ENCODE data around the gene KCNH5.

KCNH5 gene

GRCh38 chr14:62939970-62940369 is 105.3 kb downstream of the KCNH5 start:
- TF ChIP-seq, protein P1, sequence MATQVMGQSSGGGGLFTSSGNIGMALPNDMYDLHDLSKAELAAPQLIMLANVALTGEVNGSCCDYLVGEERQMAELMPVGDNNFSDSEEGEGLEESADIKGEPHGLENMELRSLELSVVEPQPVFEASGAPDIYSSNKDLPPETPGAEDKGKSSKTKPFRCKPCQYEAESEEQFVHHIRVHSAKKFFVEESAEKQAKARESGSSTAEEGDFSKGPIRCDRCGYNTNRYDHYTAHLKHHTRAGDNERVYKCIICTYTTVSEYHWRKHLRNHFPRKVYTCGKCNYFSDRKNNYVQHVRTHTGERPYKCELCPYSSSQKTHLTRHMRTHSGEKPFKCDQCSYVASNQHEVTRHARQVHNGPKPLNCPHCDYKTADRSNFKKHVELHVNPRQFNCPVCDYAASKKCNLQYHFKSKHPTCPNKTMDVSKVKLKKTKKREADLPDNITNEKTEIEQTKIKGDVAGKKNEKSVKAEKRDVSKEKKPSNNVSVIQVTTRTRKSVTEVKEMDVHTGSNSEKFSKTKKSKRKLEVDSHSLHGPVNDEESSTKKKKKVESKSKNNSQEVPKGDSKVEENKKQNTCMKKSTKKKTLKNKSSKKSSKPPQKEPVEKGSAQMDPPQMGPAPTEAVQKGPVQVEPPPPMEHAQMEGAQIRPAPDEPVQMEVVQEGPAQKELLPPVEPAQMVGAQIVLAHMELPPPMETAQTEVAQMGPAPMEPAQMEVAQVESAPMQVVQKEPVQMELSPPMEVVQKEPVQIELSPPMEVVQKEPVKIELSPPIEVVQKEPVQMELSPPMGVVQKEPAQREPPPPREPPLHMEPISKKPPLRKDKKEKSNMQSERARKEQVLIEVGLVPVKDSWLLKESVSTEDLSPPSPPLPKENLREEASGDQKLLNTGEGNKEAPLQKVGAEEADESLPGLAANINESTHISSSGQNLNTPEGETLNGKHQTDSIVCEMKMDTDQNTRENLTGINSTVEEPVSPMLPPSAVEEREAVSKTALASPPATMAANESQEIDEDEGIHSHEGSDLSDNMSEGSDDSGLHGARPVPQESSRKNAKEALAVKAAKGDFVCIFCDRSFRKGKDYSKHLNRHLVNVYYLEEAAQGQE (IDR thresholded peaks at IDR 0.05; ENCODE audit: insufficient read depth in 1 of 2, low read depth in 2 of 2, low read length in 2 of 2) = no peak
- TF ChIP-seq TAF1 (IDR thresholded peaks at IDR 0.05; ENCODE audit: borderline replicate concordance, insufficient read depth, low read length) (no peak), SIN3A (IDR thresholded peaks at IDR 0.05; ENCODE audit: borderline replicate concordance, insufficient read depth, low read length) (no peak), POLR2AphosphoS5 (IDR thresholded peaks at IDR 0.05; ENCODE audit: low read depth, low read length) (no peak), FOXP2 (optimal IDR thresholded peaks at IDR 0.05; ENCODE audit: borderline replicate concordance, extremely low read depth, extremely low read length, insufficient read depth) (no peak)

DNA sequence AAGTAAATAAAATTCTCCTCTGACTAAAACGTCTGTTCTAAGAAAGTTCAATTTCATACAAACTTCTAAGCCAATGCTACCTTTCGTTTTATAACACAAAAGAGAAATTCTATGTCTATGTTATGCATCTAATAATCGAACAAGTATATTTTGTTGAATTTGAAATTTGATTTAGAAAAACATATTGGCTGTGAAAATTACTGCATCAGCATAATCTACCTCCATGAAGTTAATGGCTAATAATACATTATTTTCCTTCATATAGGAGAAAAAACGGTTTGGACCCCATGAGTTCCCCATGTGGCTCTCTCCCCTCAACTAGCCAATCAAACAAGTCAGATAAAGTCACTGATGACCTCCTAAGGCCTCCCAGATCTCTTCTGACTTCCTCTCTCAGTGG is 106.5 kb downstream of the KCNH5 start:
- TF ChIP-seq TAF1 (IDR thresholded peaks at IDR 0.05; ENCODE audit: borderline replicate concordance, insufficient read depth, low read length) (no peak), SIN3A (IDR thresholded peaks at IDR 0.05; ENCODE audit: borderline replicate concordance, insufficient read depth, low read length) (no peak), POLR2AphosphoS5 (IDR thresholded peaks at IDR 0.05; ENCODE audit: low read depth, low read length) (no peak), FOXP2 (optimal IDR thresholded peaks at IDR 0.05; ENCODE audit: borderline replicate concordance, extremely low read depth, extremely low read length, insufficient read depth) (no peak)
- TF ChIP-seq, protein P1 (IDR thresholded peaks at IDR 0.05; ENCODE audit: insufficient read depth in 1 of 2, low read depth in 2 of 2, low read length in 2 of 2) = no peak

- TF ChIP-seq FOXP2 (optimal IDR thresholded peaks at IDR 0.05; ENCODE audit: borderline replicate concordance, extremely low read depth, extremely low read length, insufficient read depth) (no peak), POLR2AphosphoS5 (IDR thresholded peaks at IDR 0.05; ENCODE audit: low read depth, low read length) (no peak), TAF1 (IDR thresholded peaks at IDR 0.05; ENCODE audit: borderline replicate concordance, insufficient read depth, low read length) (no peak), SIN3A (IDR thresholded peaks at IDR 0.05; ENCODE audit: borderline replicate concordance, insufficient read depth, low read length) (no peak)
- TF ChIP-seq, protein P1 (IDR thresholded peaks at IDR 0.05; ENCODE audit: insufficient read depth in 1 of 2, low read depth in 2 of 2, low read length in 2 of 2) = no peak
Measured at GRCh38 chr14:62934439-62934838, 110.8 kb downstream of the KCNH5 start.

GRCh38 chr14:62921466-62921865 is 123.8 kb downstream of the KCNH5 start:
- TF ChIP-seq TAF1 (IDR thresholded peaks at IDR 0.05; ENCODE audit: borderline replicate concordance, insufficient read depth, low read length) (no peak), FOXP2 (optimal IDR thresholded peaks at IDR 0.05; ENCODE audit: borderline replicate concordance, extremely low read depth, extremely low read length, insufficient read depth) (no peak), POLR2AphosphoS5 (IDR thresholded peaks at IDR 0.05; ENCODE audit: low read depth, low read length) (no peak), SIN3A (IDR thresholded peaks at IDR 0.05; ENCODE audit: borderline replicate concordance, insufficient read depth, low read length) (no peak)
- TF ChIP-seq, protein P1 (IDR thresholded peaks at IDR 0.05; ENCODE audit: insufficient read depth in 1 of 2, low read depth in 2 of 2, low read length in 2 of 2) = no peak

DNA sequence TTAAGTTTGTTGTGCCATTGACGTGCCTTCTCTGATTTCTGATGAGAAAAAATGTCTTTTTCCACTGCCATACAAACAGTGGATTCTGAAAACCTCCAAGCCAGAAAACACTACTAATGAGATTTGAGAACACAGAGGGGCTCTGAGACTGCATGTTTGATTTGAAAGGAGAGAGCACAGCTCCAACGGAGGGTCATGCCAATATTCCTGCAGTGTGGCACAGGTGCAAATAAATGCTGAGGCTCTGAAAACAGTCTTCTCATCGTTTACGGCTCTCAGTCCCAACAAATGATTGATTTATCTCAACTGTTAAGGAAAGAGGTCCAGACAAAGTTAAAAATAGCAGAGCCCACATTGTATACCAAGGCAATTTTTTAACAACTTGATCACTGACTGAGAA is 128.7 kb downstream of the KCNH5 start:
- no peak for TF ChIP-seq TAF1 (IDR thresholded peaks at IDR 0.05; ENCODE audit: borderline replicate concordance, insufficient read depth, low read length)
- TF ChIP-seq, protein P1 (IDR thresholded peaks at IDR 0.05; ENCODE audit: insufficient read depth in 1 of 2, low read depth in 2 of 2, low read length in 2 of 2) = no peak
- no peak for TF ChIP-seq FOXP2 (optimal IDR thresholded peaks at IDR 0.05; ENCODE audit: borderline replicate concordance, extremely low read depth, extremely low read length, insufficient read depth)
- no peak for TF ChIP-seq SIN3A (IDR thresholded peaks at IDR 0.05; ENCODE audit: borderline replicate concordance, insufficient read depth, low read length)
- no peak for TF ChIP-seq POLR2AphosphoS5 (IDR thresholded peaks at IDR 0.05; ENCODE audit: low read depth, low read length)
